Dendritic cell treated with granulocyte-macrophage colony-stimulating factor and Interleukin-4, amounts not matched to agents 40 ng/mL and 50 ng/mL, for 4 days (primary cell): ENCODE measurements around the gene CYSLTR2.

Experiments used
- H3K27ac Mint-ChIP-seq: one replicate; pipeline ENCODE4 v1.8.0; 2022; ENCODE audit warnings: mild to moderate bottlenecking, mixed read lengths
- H3K27me3 Mint-ChIP-seq: one replicate; pipeline ENCODE4 v1.8.0; 2022; ENCODE audit warnings: mild to moderate bottlenecking, mixed read lengths
- H3K36me3 Mint-ChIP-seq: one replicate; pipeline ENCODE4 v1.8.0; 2022; ENCODE audit warnings: low read depth, mixed read lengths
- H3K4me1 Mint-ChIP-seq: one replicate; pipeline ENCODE4 v1.8.0; 2022; ENCODE audit warnings: low read depth, mixed read lengths
- H3K4me3 Mint-ChIP-seq: one replicate; pipeline ENCODE4 v1.8.0; 2022; ENCODE audit warnings: mild to moderate bottlenecking, moderate library complexity, mixed read lengths
- H3K9me3 Mint-ChIP-seq: one replicate; pipeline ENCODE4 v1.8.0; 2022; ENCODE audit warnings: mixed read lengths
- intact Hi-C: fragments of 100-400 bp; cut with micrococcal nuclease; formaldehyde crosslinking; loops from one replicate; pipeline ENCODE4 v1.15.0; 2022

Gene CYSLTR2, protein sequence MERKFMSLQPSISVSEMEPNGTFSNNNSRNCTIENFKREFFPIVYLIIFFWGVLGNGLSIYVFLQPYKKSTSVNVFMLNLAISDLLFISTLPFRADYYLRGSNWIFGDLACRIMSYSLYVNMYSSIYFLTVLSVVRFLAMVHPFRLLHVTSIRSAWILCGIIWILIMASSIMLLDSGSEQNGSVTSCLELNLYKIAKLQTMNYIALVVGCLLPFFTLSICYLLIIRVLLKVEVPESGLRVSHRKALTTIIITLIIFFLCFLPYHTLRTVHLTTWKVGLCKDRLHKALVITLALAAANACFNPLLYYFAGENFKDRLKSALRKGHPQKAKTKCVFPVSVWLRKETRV

DNA sequence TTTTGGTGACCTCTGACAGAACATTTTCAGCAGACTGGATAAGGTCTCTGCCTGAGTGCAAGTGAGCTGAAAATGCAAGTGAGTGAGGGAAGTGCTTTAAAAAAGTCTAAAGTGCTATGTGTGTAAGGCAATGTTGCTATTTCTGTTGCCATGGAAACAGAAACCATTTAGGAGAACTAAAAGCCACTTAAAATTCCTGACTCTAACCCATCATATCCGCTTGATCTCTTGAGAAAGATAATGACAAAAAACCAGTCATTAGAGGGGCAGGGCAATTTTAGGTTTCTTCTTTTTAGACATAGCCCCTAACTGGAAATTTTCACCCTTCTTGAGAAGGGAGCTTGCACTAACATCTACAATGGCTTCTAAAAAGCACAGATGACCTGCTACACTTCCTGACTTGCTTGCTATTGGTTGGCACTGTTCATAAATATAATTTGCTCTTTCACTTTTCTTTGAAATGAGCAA, at the start of gene CYSLTR2:
Gene CYSLTR2, plus strand, starts transcription at position 458 of the 468 bp plus-strand sequence. CDS start 52,889 bp downstream, outside the sequence.
- no peaks in the 10 kb centered on the region for H3K9me3 Mint-ChIP-seq
- H3K4me1 Mint-ChIP-seq, result peaks cover 59% of the 10 kb centered on the region
- intact Hi-C loops, result no loop called here
- H3K27ac Mint-ChIP-seq, result peak within 1 kb of the TSS; percentile 85
- no peaks in the 10 kb centered on the region for H3K27me3 Mint-ChIP-seq
- peak within 1 kb of the TSS; percentile 69 for H3K4me3 Mint-ChIP-seq
- H3K36me3 Mint-ChIP-seq, result no peaks in the 10 kb centered on the region

DNA sequence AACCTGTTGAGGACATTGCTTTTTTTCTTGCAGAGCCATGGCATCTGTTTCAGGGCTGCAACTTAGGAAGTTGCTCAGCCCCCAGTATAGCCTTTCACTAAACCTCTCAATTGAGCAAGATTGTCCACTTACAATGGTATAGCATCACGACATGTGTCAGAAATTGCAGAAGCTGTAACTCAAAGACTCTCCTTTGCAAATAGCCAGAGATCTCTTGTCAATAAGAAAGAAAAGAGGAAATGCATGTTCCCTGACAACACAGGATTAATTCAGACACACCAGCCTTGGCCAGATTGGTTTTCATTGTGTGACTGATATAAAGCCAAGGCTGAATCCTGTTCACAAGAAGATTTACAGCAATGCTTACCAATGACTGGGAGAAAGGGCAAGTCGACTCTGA, 38.7 kb upstream of the CYSLTR2 start:
- peaks cover 8% of the 10 kb centered on the region for H3K4me1 Mint-ChIP-seq
- intact Hi-C loops, result no loop called here
- H3K4me3 Mint-ChIP-seq, result no peak overlapping the region
- H3K9me3 Mint-ChIP-seq, result peaks cover 30% of the 10 kb centered on the region
- no peaks in the 10 kb centered on the region for H3K36me3 Mint-ChIP-seq
- H3K27ac Mint-ChIP-seq, result no peak overlapping the region
- no peaks in the 10 kb centered on the region for H3K27me3 Mint-ChIP-seq

DNA sequence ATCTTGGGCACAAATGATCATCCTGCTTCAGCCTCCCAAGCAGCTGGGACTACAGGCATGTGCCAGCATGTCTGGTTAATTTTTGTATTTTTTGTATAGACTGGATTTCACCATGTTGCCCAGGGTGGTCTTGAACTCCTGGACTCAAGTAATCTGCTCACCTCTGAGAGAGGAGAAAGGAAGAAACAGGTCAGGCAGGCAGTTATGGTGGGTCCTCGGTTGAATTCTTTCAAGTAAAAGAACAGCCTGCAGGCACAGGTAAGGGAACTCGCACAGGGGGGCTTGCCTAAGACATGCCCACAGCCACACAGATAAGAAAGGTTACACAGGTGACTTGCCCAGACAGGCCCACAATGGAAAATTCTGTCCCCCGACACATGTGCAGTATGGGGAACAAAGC, 34.8 kb upstream of the CYSLTR2 start:
- Mint-ChIP-seq H3K27me3 (no peaks in the 10 kb centered on the region), H3K27ac (no peak overlapping the region), H3K36me3 (peaks cover 9% of the 10 kb centered on the region), H3K4me1 (peaks cover 7% of the 10 kb centered on the region), H3K4me3 (no peak overlapping the region), H3K9me3 (peaks cover 58% of the 10 kb centered on the region)
- intact Hi-C loops, result no loop called here

DNA sequence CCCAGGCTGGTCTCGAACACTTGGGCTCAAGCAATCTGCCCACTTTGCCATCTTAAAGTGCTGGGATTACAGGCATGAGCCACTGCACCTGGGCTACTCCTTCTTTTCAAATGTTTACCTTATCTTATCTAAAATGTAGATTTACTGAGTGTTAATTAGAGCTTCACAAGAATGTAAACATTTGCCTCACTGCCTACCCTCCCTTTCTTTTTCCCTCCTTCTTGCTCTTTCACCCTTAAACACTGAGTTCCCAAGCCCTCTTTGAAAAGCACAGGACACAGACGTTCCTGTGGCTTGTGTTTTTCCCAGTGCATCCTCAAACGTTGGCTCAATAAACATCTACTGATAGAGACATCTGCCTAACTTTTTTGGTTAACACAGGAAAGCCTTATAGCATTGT, 32.7 kb upstream of the CYSLTR2 start:
- H3K36me3 Mint-ChIP-seq, result peaks cover 9% of the 10 kb centered on the region
- no peak overlapping the region for H3K4me3 Mint-ChIP-seq
- H3K4me1 Mint-ChIP-seq, result peaks cover 6% of the 10 kb centered on the region
- intact Hi-C loops, result no loop called here
- no peaks in the 10 kb centered on the region for H3K27me3 Mint-ChIP-seq
- peaks cover 58% of the 10 kb centered on the region for H3K9me3 Mint-ChIP-seq
- no peak overlapping the region for H3K27ac Mint-ChIP-seq

DNA sequence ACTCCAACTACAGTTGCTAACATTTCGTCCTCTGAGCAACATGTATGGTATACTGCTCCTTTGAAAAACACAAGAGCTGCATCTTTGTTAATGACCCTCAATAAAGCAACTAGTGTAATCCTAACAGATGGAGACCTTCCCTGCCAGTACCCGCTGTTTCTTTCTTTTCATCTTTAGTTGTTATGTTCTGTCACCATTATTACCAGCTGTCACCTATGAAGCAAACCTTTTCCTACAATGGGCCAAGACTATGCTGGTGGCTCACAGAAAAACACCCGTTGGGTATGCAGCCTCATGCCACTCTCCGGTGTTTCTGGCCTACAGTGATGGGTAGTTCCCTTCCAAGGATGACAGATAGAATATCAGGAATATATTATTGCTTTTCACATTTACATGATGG, 29.7 kb upstream of the CYSLTR2 start:
- intact Hi-C loops, result no loop called here
- Mint-ChIP-seq H3K27me3 (no peaks in the 10 kb centered on the region), H3K36me3 (peaks cover 9% of the 10 kb centered on the region), H3K4me1 (peaks cover 12% of the 10 kb centered on the region), H3K27ac (no peak overlapping the region), H3K9me3 (peaks cover 51% of the 10 kb centered on the region), H3K4me3 (no peak overlapping the region)

DNA sequence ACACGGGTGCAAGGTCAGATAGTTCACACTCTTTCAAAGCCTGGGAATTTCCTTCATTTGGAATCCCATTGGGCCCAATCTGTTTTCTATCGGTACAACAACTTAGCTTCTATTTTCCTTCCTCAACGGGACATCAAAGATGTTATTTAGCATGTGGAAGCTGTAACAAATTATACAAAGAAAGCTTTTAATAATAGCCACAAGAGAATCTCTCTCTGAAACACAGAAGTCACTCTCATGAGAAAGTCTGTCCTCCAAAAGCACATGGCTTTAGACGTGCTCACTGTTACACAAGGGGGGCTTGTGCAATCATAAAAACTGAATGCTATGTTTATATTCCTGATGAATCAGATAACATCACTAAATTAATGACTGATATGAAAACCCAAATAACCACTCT, 28.9 kb upstream of the CYSLTR2 start:
- intact Hi-C loops, result no loop called here
- Mint-ChIP-seq H3K4me3 (no peak overlapping the region), H3K4me1 (peaks cover 12% of the 10 kb centered on the region), H3K36me3 (peaks cover 9% of the 10 kb centered on the region), H3K9me3 (peaks cover 52% of the 10 kb centered on the region), H3K27me3 (no peaks in the 10 kb centered on the region), H3K27ac (no peak overlapping the region)

DNA sequence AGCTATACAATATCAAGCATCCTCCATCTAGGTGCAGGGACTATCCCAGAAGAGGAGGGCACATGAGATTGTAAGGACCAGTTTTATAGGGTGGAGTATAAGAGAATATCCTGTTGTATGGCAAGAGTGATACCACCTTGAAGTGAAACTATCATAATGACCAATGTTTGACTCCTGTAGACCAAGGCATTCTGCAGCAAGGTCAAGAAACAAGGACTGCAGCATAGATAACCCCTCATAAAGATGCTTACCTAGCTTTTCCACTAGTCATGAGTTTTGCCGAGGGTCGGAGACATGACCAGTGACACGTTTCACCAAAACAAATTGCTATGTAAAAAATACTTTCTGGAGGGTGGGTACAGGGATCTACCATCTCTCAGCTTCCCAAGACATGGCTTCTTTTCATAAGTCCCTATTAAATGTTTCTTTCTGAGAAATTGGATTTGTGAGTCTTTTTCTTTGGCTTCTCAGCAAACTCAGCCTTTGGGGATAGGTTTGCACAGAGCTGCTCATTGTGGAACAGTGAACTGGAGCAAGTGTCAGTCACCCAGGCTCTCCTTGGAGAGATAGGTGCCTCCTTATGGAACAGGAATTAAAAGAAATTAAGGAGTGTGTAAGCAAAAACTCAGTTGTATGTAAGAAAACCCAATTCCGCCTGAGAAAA, 28.2 kb upstream of the CYSLTR2 start:
- Mint-ChIP-seq H3K4me1 (peaks cover 12% of the 10 kb centered on the region), H3K27me3 (no peaks in the 10 kb centered on the region), H3K27ac (no peak overlapping the region), H3K4me3 (no peak overlapping the region), H3K36me3 (peaks cover 9% of the 10 kb centered on the region), H3K9me3 (peaks cover 45% of the 10 kb centered on the region)
- intact Hi-C loops, result no loop called here

DNA sequence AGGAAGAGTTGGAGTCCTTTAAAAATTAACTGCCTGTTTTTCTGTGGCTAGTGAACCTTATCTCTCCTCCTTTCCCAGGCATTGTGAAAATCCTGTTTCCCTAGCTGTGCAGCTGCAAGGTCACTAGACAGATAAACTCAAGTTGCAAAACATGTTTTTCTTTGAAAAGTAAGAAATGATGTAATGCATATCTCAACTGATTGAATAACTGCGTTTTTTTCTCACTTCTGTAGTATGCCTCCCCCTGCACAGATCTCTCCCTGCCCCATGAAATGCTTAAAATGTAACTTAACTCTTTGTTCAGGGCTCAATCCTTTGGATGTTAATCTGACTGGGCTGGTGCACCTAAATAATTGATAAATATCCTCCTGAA, 27.7 kb upstream of the CYSLTR2 start:
- peaks cover 6% of the 10 kb centered on the region for H3K36me3 Mint-ChIP-seq
- H3K27me3 Mint-ChIP-seq, result no peaks in the 10 kb centered on the region
- H3K4me3 Mint-ChIP-seq, result no peak overlapping the region
- peaks cover 12% of the 10 kb centered on the region for H3K4me1 Mint-ChIP-seq
- intact Hi-C loops, result no loop called here
- H3K9me3 Mint-ChIP-seq, result peaks cover 40% of the 10 kb centered on the region
- H3K27ac Mint-ChIP-seq, result no peak overlapping the region

DNA sequence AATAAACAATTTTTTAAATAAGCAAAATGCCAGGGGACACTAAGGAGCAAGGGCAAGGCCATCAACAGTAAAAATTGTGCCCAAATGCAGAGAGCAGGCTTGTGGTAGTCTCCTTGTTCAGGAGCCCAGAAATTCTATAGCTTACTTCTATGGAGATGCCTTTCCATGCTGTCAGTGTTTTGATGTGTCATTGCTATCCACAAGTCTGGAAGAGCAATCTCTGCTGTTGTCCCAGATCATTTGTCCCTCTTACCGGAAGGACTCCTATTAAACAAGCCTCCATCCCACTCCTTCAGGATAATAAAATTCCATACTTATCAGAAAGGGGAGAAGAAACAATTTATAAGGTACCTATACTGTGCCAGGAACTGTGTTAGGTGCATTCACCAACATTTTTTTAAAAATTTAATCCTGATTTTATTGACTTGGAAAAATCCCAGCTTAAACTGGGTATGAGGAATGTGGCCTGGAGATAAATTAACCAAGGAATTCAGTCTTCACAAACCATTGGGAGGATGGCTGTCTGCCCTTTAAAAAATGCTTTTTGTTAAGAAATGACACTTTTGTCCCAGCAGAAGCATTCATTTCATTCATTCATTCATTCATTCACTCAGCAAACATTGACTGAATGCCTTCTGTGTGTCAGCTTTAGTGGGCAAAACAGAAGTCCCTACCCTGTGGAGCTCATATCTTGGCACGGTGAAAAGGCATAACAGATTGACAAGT, 26.8 kb upstream of the CYSLTR2 start:
- Mint-ChIP-seq H3K9me3 (peaks cover 31% of the 10 kb centered on the region), H3K27ac (no peak overlapping the region), H3K27me3 (no peaks in the 10 kb centered on the region), H3K4me1 (peaks cover 12% of the 10 kb centered on the region), H3K36me3 (no peaks in the 10 kb centered on the region), H3K4me3 (no peak overlapping the region)
- intact Hi-C loops, result no loop called here

DNA sequence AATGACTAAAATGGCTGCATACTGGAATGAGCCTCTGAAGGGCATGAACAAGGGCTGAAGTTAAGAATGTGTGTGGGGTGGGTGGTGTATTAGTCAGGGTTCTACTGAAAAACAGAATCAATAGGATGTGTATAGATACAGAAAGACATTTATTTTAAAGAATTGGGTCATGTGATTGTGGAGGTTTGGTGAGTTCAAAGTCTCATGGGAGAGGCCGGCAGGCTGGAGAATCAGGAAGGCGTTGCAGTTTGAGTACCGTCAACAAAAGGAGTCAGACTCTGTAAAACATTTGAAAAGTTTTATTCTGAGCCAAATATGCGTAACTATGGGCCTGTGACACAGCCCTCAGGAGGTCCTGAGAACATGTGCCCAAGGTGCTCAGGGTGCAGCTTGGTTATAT, 24.5 kb upstream of the CYSLTR2 start:
- H3K27ac Mint-ChIP-seq, result no peak overlapping the region
- peaks cover 12% of the 10 kb centered on the region for H3K4me1 Mint-ChIP-seq
- no peaks in the 10 kb centered on the region for H3K27me3 Mint-ChIP-seq
- no peak overlapping the region for H3K4me3 Mint-ChIP-seq
- intact Hi-C loops, result no loop called here
- no peaks in the 10 kb centered on the region for H3K36me3 Mint-ChIP-seq
- H3K9me3 Mint-ChIP-seq, result peaks cover 20% of the 10 kb centered on the region

DNA sequence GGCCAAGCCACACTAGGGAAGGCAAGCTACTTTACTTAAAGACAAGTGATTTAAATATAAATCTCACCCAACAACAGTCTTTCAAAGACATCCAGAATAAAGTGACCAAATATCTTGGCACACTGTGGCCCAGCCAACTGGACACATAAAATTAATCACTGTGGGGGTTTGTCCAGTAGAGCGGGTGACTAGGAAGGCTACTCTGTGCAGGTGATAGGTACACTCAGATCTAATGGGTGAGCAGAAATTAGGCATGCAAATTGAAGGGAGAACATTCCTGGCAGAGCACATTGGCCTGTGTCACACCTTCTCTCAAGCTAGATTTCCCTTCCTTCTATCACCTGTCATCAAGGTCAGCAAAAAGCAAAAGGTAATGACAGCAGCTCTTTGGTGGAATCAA, 23.4 kb upstream of the CYSLTR2 start:
- Mint-ChIP-seq H3K27ac (no peak overlapping the region), H3K27me3 (no peaks in the 10 kb centered on the region), H3K4me1 (peaks cover 12% of the 10 kb centered on the region), H3K9me3 (peaks cover 20% of the 10 kb centered on the region), H3K36me3 (no peaks in the 10 kb centered on the region), H3K4me3 (no peak overlapping the region)
- intact Hi-C loops, result no loop called here

DNA sequence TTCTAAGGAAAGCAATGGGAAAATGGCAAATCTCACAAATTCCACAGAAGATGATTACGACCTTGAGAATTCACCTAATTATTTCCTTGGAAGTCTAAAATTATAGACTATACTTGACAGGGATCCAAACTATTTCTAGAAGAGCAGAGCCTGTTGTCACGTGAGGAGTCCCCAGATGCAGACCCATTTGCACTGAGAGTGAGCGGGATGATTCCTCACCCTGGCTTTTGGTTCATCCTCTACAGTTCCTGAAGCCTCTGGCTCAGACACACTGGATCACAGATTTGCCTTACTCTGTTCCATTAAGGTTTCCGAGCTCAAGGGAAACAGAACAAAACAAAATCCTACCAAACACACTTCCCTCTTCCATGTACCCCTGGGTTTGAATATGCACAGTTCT, 23.0 kb upstream of the CYSLTR2 start:
- Mint-ChIP-seq H3K27ac (no peak overlapping the region), H3K27me3 (no peaks in the 10 kb centered on the region), H3K4me3 (no peak overlapping the region), H3K4me1 (peaks cover 9% of the 10 kb centered on the region), H3K9me3 (peaks cover 20% of the 10 kb centered on the region), H3K36me3 (no peaks in the 10 kb centered on the region)
- intact Hi-C loops, result no loop called here

DNA sequence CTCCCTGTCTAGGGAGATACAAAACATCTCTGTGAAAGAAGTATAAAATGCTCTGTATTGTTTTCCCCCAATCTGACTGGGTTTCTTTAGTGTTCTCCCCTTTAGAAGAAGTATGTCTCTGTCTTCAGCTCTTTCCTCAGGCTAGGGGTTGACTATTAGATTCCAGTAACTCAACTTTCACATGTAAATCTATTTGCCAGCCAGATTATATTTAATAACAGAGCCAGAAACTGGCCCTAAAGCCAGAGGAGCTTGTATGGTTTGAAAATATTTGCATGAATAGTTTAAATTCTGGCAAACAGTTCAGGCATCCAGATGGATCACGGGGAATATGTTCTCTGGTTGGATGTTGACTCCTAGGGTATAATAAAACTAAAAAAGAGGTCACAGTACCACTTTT, 22.3 kb upstream of the CYSLTR2 start:
- intact Hi-C loops, result no loop called here
- Mint-ChIP-seq H3K4me3 (no peak overlapping the region), H3K27me3 (no peaks in the 10 kb centered on the region), H3K4me1 (peaks cover 2% of the 10 kb centered on the region), H3K36me3 (no peaks in the 10 kb centered on the region), H3K27ac (no peak overlapping the region), H3K9me3 (peaks cover 25% of the 10 kb centered on the region)

DNA sequence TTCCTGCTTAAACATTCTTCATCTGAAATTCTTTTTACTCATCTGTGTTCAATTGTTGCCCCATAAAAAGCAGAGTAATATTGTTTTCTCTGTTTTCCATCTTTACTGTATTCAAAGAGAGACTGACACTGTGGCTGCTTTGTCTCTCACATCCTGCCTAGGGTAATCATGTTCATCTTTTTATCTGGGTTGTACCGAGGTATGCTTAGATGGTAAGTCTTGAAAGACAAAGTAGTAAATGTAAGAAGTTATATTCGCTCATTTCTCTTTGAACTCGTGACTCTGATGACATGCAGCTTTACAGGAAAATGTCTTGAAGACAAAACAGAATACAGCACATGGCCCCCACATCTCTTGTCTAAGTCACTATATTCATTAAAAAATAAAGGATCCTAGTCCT, 20.0 kb upstream of the CYSLTR2 start:
- Mint-ChIP-seq H3K36me3 (no peaks in the 10 kb centered on the region), H3K27me3 (no peaks in the 10 kb centered on the region), H3K4me3 (no peak overlapping the region), H3K9me3 (peaks cover 18% of the 10 kb centered on the region), H3K27ac (no peak overlapping the region), H3K4me1 (no peaks in the 10 kb centered on the region)
- intact Hi-C loops, result no loop called here
